Duodenal mucosa (tissue), 2 donors: ENCODE measurements around the gene ALDH3B1.

ENCODE experiments used
- H3K27ac ChIP-seq: one replicate; pipeline ENCODE4 v1.7.0; 2013; ENCODE audit warnings: low read depth, low read length
- H3K27me3 ChIP-seq, 2 donors: one replicate each; pipeline ENCODE4 v1.7.0; 2013; ENCODE audit warnings: low read length in 2 of 2, control low read depth in 1 of 2; ENCODE audit not compliant: insufficient read depth in 2 of 2, control insufficient read depth in 1 of 2
- H3K36me3 ChIP-seq, 2 donors: one replicate each; pipeline ENCODE4 v1.7.0; 2013; ENCODE audit warnings: low read length in 2 of 2, control low read depth in 1 of 2; ENCODE audit not compliant: insufficient read depth in 2 of 2, control insufficient read depth in 1 of 2
- H3K4me1 ChIP-seq, 2 donors: one replicate each; pipeline ENCODE4 v1.7.0; 2013; ENCODE audit warnings: low read length in 2 of 2, control low read depth in 1 of 2; ENCODE audit not compliant: insufficient read depth in 2 of 2, control insufficient read depth in 1 of 2
- H3K4me3 ChIP-seq, 2 donors: one replicate each; pipeline ENCODE4 v1.7.0; 2013; ENCODE audit warnings: low read length in 2 of 2, low read depth in 1 of 2
- H3K9ac ChIP-seq, 2 donors: one replicate each; pipeline ENCODE4 v1.7.0; 2013; ENCODE audit warnings: low read length in 2 of 2, low read depth in 1 of 2
- H3K9me3 ChIP-seq, 2 donors: one replicate each; pipeline ENCODE4 v1.7.0; 2013; ENCODE audit warnings: low read length in 2 of 2, control low read depth in 1 of 2; ENCODE audit not compliant: control insufficient read depth in 1 of 2

ALDH3B1 gene

DNA sequence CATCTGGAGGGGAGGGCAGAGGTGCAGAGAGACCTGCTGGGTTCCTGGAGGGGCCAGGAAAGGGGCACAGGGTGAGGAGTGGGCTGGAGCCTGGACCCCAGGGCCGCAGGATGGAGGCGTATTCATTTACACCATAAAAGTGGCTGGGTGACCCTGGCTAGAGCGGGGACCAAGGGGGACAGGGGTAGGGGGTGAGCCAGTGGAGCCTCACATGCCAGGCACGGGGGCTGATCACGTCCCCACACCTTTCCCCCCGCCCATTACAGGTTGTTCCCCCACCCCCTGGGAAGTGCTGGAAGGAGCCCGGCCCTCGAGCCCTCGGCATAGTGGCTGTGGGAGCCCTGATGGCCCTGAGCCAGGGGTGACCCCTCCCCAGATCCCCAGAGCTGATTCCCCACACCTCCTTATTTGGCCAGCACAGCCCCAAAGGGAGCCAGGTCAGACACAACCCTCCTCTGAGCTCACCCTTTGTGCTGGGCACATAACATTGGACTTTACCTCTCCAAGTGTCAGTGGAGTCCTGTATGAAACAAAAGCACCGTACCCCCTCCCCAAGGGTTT is 29.5 kb downstream of the ALDH3B1 start:
- no peaks in the 10 kb centered on the region for H3K9me3 ChIP-seq
- H3K4me1 ChIP-seq = peaks cover 39 to 57% of the 10 kb centered on the region in 2 donors
- H3K9ac ChIP-seq = peak overlapping the region; percentile 85 to 94
- peak overlapping the region; percentile 87 to 92 for H3K4me3 ChIP-seq
- H3K27ac ChIP-seq = peak overlapping the region; percentile 82
- no peaks in the 10 kb centered on the region for H3K27me3 ChIP-seq
- peaks cover 3 to 24% of the 10 kb centered on the region in 2 donors for H3K36me3 ChIP-seq

DNA sequence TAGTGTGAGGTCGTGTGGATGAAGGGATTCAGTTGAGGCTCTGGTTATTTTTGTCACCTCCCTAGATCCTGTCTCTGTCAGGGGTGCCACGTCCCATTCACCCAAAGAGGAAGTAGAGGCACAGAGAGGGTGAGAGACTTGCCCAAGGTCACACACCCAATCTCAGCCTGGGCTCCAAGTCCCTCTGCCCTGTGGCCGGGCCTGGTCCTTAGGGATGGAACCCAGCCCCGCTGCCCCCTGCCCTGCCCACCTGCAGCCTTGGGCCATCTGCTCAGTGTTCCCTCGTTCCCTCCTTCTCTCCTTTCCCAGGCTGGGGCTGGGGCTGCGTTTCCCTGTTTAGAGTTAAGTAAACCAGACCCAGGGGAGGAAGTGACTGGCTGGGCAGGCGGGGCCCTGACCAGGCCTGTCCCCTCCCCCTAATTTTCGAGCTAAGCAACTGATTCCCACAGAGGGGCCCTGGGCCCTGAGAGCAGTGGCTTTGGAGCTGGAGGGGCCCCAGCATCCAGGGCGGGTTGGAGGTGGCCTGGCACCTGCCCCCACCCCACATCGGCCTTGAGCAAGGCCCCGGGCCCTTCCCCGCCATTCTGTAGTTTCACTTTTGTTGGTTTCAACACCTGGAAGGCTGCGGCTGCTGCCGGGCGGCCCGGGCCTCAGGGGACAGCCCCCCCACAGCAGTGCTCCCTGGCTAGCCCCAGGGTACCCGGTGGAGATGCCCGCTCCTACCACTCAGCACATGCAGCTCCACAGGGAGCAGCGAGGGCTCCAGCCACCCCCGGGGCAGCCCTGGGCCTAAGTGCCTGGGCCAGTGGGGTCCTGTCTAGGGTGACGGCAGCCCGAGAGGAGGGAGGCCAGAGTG is 30.2 kb downstream of the ALDH3B1 start:
- Histone ChIP-seq H3K9ac (peak overlapping the region; percentile 85 to 94), H3K27me3 (no peaks in the 10 kb centered on the region), H3K36me3 (peaks cover 10 to 31% of the 10 kb centered on the region in 2 donors), H3K27ac (peak overlapping the region; percentile 82), H3K4me3 (peak overlapping the region; percentile 87 to 92), H3K9me3 (no peaks in the 10 kb centered on the region), H3K4me1 (peaks cover 39 to 57% of the 10 kb centered on the region in 2 donors)

DNA sequence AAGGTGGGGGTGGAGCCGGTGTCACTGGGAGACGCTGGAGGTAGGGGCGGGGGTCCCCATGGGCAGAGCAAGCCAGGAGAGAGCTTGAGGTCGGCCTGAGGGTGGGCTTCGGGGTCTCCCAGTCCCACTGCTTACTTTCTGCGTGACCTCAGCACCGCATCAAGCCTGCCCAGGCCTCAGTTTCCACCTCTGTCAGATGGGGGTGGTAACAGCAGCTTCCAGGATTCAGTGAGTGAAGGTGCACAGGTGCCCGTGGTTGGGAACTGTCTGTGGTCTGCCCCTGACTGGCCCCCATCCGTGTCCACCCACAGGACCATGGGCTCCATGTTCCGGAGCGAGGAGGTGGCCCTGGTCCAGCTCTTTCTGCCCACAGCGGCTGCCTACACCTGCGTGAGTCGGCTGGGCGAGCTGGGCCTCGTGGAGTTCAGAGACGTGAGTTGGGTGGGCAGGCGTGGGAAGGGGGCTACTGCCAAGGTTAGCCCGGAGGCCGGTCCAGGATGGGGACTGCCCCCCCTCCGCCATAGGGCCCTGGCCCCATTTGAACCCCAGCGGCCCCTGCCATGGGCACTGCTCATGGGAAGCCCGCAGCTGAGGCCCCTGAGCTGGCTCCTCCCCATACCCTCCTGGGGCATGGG is 30.9 kb downstream of the ALDH3B1 start:
- Histone ChIP-seq H3K9ac (peak overlapping the region; percentile 85 to 94), H3K27ac (peak overlapping the region; percentile 82), H3K27me3 (no peaks in the 10 kb centered on the region), H3K36me3 (peaks cover 10 to 35% of the 10 kb centered on the region in 2 donors), H3K9me3 (no peaks in the 10 kb centered on the region), H3K4me3 (peak overlapping the region; percentile 87 to 92), H3K4me1 (peaks cover 39 to 56% of the 10 kb centered on the region in 2 donors)

DNA sequence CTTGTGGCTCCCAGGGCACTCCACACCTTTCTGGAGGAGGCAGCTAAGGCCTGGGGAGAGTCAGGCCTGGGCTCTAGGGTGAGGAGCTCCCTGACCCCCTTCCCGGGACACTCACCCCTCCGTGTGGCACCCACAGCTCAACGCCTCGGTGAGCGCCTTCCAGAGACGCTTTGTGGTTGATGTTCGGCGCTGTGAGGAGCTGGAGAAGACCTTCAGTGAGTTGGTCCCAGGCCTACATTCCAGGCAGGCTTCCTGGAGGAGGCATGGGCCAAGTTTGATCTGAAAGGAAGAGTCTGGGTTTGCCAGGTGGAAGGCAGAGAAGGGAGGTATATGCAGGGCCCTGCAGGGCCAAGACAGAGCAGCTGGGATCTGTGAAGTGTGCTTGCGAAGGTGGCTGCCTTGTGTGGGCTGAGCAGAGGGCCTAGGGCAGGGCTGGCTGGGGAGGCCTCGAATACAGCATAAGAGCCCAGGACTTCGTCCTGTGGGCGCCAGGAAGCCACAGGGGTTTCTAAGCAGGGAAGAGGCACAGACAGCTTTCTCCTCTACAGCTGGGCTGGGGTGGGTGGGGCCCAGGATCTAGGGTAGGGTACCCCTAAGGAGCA is 31.6 kb downstream of the ALDH3B1 start:
- peaks cover 39 to 49% of the 10 kb centered on the region in 2 donors for H3K4me1 ChIP-seq
- H3K27me3 ChIP-seq = no peaks in the 10 kb centered on the region
- H3K27ac ChIP-seq = no peak overlapping the region
- no peak overlapping the region for H3K4me3 ChIP-seq
- peaks cover 10 to 38% of the 10 kb centered on the region in 2 donors for H3K36me3 ChIP-seq
- no peak overlapping the region for H3K9ac ChIP-seq
- no peaks in the 10 kb centered on the region for H3K9me3 ChIP-seq

DNA sequence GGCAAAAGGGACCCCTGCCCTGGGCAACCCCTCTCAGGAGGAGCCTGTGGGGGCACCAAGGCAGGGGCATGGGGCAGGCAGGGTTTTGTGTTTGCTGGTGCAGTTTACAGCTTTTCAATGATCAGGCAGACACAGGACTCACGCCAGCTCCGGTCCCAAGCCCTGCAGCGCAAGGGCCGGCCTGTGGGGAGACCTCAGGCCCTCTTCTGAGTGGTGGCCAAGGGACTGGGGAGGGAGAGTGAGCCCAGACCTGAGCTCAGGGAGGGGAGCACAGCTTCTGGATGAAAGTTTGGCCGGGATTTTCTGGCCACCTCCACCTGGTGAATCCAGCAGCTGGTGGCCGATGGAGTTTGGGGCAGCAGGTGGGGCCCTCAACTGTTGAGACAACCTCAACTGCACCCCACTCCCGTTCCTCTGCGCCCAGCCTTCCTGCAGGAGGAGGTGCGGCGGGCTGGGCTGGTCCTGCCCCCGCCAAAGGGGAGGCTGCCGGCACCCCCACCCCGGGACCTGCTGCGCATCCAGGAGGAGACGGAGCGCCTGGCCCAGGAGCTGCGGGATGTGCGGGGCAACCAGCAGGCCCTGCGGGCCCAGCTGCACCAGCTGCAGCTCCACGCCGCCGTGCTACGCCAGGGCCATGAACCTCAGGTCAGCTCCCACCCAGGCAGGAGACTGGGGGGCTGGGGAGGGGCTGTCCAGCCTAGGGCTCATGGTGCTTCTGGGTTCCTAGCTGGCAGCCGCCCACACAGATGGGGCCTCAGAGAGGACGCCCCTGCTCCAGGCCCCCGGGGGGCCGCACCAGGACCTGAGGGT is 32.3 kb downstream of the ALDH3B1 start:
- H3K9ac ChIP-seq = no peak overlapping the region
- H3K4me1 ChIP-seq = peaks cover 37 to 42% of the 10 kb centered on the region in 2 donors
- peaks cover 10 to 42% of the 10 kb centered on the region in 2 donors for H3K36me3 ChIP-seq
- H3K27ac ChIP-seq = no peak overlapping the region
- H3K9me3 ChIP-seq = no peaks in the 10 kb centered on the region
- no peaks in the 10 kb centered on the region for H3K27me3 ChIP-seq
- no peak overlapping the region for H3K4me3 ChIP-seq

DNA sequence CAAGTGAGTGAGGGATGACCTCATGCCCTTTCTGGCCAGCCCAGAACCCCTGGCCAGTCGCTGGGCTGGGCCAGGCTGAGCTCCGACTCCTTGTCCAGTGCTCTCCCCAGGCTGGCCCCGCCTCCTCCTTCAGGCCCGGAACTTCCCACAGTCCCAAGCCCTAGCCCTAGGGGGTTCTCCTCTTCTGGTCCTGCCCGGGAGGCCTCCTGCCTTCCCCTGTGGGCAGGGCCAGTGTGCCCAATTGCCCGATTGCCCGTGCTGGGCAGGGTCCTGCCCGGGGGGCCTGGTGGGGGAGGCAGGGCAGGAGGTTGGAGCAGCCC is 32.9 kb downstream of the ALDH3B1 start:
- no peak overlapping the region for H3K4me3 ChIP-seq

DNA sequence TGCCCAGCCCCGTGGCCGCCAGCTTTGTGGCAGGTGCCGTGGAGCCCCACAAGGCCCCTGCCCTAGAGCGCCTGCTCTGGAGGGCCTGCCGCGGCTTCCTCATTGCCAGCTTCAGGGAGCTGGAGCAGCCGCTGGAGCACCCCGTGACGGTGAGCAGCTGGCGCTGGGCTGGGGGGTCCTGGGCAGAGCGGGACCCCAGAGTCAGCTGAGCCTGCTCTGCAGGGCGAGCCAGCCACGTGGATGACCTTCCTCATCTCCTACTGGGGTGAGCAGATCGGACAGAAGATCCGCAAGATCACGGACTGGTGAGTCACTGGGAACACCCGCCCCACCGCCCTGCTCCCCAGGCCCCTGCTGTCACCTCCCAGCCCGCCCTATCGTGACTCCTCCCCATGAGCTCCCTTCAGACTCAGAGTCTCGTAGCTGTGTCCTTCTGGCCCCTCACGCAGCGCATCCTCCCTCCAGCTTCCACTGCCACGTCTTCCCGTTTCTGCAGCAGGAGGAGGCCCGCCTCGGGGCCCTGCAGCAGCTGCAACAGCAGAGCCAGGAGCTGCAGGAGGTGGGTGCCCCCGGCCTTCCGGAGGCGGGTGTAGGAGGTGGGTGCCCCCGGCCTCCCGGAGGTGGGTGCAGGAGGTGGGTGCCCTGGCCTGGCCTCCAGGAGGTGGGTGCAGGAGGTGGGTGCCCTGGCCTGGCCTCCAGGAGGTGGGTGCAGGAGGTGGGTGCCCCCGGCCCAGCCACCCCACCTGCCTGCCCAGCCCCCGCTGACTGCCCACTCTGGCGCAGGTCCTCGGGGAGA is 33.4 kb downstream of the ALDH3B1 start:
- Histone ChIP-seq H3K4me3 (no peak overlapping the region), H3K27ac (no peak overlapping the region), H3K9me3 (no peaks in the 10 kb centered on the region), H3K4me1 (peaks cover 26 to 31% of the 10 kb centered on the region in 2 donors), H3K36me3 (peaks cover 15 to 52% of the 10 kb centered on the region in 2 donors), H3K9ac (no peak overlapping the region), H3K27me3 (no peaks in the 10 kb centered on the region)

More for the DNA sequence above, 32.9 kb downstream of the ALDH3B1 start:
- H3K27me3 ChIP-seq = no peaks in the 10 kb centered on the region
- H3K27ac ChIP-seq = no peak overlapping the region
- H3K4me1 ChIP-seq = peaks cover 32 to 37% of the 10 kb centered on the region in 2 donors
- H3K9ac ChIP-seq = no peak overlapping the region
- H3K9me3 ChIP-seq = no peaks in the 10 kb centered on the region
- H3K36me3 ChIP-seq = peaks cover 15 to 47% of the 10 kb centered on the region in 2 donors

DNA sequence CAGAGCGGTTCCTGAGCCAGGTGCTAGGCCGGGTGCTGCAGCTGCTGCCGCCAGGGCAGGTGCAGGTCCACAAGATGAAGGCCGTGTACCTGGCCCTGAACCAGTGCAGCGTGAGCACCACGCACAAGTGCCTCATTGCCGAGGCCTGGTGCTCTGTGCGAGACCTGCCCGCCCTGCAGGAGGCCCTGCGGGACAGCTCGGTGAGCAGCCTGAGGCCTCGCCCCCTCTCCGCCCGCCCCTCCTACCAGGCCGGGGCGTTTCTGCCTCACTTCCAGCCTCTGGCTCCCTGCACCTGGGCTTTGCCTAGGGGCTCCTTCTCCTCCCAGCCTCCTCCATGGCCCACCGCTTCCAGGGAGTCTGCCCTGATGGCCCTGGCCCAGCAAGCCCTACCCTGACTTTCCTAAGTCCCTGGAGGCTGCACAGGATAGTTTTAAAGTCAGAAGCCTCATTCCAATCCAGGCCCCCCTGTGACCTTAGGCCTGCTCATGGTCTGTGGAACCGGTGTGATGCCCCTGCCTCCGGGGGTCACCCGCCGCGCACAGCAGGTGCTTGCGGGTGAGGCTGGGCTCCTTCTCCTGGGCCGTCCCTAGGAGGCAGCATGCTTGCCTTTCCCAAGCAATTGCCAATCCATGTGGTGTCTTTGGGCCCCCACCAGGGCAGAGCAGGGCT is 34.2 kb downstream of the ALDH3B1 start:
- Histone ChIP-seq H3K9me3 (no peaks in the 10 kb centered on the region), H3K9ac (no peak overlapping the region), H3K4me1 (peaks cover 23 to 29% of the 10 kb centered on the region in 2 donors), H3K27ac (no peak overlapping the region), H3K36me3 (peaks cover 15 to 59% of the 10 kb centered on the region in 2 donors), H3K4me3 (no peak overlapping the region), H3K27me3 (no peaks in the 10 kb centered on the region)
